Cardiac atrium fibroblast (primary cell): ENCODE measurements around the gene CEPT1. TPM values are rescaled to one million over a fixed set of nuclear protein-coding genes. Genes with fewer than 3 reads are reported as not detected.

Experiments used
- total RNA-seq: library from RNA; depleted of rRNA; stranded (reverse); fragments of >200 nt; gene quantifications from 2 replicates; pipeline ENCODE4 v1.2.3, GENCODE V29; 2015

The CEPT1 gene
- total RNA-seq: 24.0 and 31.8 TPM in 2 replicates

GRCh38 chr1:111139956-111140679 lies at the start of gene CEPT1, which contains the start of gene DRAM2:
CEPT1 (plus strand) TSS chr1:111140223; CDS start chr1:111147715, 7,492 bp downstream.
DRAM2 (minus strand) TSS chr1:111140093; CDS start chr1:111131554, 8,539 bp downstream.

GRCh38 chr1:111199881-111200801 lies 60.1 kb downstream of the CEPT1 start, which contains the start of gene DENND2D:
DENND2D (minus strand) TSS chr1:111200646; CDS start chr1:111200459, 187 bp downstream.

GRCh38 chr1:111227434-111227833 lies 87.4 kb downstream of the CEPT1 start, which contains the start of gene CHI3L2:
CHI3L2 (plus strand) TSS chr1:111227713; CDS start chr1:111227730, 17 bp downstream.

Other genes with a start within 250 kb of the CEPT1 start
- gene LRIF1, start 176.3 kb upstream of the CEPT1 start, total RNA-seq: 9.4 and 12.3 TPM in 2 replicates
- 66.6 and 74.0 TPM in 2 replicates for gene DRAM2, start 130 bp upstream of the CEPT1 start, total RNA-seq
- gene DENND2D, start 60.4 kb downstream of the CEPT1 start, total RNA-seq: 3.7 and 4.9 TPM in 2 replicates
- gene CHI3L2, start 87.5 kb downstream of the CEPT1 start, total RNA-seq: 4.9 and 46.3 TPM in 2 replicates
- not detected in 2 replicates for gene CHIA, start 150.6 kb downstream of the CEPT1 start, total RNA-seq